Cortex of kidney (tissue), 1 donor: Measurements from ENCODE around the gene GABRA4.

ENCODE experiments used
- DNase-seq: peaks from one replicate; lab custom pipeline; 2025; lab: John Stamatoyannopoulos, UW

The GABRA4 gene

DNA sequence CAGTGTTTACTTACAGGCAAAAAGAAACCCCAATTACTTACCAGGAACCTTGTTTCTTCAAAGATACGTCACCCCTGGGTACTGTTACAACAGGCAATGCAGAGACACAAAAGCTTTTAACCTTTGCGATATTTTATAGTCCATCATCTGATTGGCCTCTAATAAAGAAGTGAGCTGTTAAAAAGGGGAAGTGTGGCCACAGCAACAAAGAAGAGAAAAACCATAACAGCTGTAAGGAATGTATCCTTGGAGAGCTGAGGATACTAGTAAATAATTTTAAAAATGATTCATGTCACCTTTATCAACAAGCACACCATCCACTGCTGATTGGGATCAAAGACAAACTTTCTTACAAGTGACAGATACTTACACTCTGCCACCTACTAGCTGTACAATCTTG, 14.1 kb downstream of the GABRA4 start:
- no peak for DNase-seq

DNA sequence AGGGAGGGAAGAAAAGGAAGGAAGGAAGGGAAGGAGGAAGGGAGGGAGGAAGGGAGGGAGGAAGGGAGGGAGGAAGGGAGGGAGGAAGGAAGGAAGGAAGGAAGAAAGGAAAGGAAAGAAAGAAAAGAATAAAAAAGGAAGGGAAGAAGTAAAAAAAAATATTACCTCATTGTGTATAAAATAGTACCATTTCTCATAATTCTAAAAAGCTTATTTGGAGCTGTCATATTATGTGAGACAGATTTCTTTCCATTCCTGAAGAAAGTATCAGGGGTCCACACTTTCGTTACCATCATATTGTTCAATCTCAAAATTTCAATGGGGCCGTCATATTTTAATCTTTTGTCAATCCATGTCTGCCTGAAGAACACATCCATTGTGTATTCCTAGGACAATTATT, 16.1 kb downstream of the GABRA4 start:
- DNase-seq, result no peak

DNA sequence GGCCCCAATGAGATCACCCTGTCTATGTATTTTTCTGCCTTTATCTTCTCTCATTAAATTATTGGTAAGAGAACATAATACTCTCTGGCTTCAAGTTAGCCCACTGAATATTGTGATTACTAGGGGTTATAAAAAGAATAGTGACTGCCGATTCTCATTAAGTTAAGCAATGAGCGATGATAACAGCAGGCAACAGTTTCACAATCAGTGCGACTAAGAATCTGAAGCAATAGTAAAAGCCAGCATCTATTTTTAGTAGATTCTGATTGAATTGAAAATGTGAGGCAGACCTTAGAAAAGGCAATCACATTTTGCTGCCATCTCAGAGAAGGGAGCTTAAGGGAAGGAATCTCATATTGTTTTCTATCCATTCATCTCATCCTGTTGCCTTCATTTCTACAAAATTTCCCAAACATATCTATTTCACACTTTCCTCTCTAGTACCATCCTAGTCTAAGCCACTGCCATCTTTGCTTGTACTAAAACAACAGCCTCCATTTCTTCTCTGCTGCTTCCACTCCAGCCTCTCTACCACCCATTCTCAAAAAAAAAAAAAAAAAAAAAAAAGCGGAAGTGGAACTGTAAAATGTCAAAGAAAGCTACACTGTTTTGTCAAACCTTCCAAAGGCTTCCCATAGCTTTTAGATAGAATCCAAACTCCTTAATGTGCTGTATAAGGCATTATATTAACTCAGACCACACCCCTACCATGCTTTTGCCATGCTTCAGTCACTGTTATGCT, 17.4 kb downstream of the GABRA4 start:
- no peak for DNase-seq

DNA sequence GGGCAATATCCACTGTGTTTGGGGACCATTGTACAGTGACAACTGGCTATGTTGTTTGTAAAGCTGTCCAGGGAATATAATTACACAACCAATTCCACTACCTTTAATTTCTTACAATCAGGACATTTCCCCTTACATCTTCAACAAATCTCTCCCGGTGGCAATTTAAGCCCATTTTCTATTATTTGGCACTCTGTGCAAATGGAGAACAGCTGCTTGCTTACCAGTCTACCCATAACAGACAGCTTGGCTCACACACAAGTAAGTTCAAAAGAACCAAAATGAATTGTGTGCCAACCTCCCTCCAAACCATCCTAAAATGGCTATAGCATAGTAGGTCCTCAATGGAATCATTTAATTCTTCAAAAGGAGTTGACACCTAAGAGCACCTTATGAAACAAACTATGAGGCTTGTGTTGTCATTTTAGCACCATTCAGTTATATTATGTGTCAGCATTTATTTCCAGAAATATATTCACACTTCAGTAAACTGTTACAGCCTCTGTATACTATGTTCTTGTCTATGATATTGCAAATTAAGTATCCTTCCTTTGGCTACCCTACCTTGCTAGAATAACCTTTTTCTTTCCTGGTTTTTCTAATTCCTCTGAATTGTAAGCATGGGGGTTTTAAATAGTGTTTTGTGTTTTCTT, 18.4 kb downstream of the GABRA4 start:
- no peak for DNase-seq

DNA sequence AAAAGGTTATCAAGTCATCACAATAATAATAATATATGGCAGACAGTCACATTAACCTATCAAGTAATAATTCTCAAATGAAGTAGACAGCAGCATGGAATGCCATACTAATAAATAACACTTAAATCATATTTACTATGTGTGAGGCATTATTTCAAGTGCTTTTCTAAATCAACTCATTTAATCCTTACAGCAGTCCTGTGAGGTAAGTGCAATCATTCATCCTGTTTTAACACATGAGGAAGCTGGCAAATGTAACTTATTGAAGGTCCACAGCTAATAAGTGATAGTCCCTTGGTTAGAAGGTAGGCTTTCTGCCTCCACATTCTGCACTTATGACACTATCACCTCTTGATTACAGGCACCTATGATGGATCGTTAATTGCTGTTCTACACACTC, 24.5 kb downstream of the GABRA4 start:
- DNase-seq, result no peak

DNA sequence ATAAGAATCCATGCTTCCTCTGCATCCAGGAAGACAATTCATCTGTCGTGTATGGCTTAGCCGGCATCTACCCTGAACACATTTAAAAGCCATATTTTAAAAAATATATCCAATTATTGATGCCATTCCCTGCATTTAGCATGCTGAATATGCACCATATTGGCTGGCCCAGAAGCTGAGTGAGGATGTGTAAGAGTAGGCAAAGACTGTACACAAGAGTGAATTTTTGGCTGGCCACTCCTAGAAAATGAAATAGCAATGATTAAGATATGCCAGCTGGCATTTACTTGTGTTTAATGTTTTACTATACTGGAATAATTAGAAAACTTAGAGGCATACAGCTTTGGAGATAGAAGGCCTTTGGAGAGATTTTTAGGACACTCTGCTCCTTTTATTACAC, 25.8 kb downstream of the GABRA4 start:
- no peak for DNase-seq

DNA sequence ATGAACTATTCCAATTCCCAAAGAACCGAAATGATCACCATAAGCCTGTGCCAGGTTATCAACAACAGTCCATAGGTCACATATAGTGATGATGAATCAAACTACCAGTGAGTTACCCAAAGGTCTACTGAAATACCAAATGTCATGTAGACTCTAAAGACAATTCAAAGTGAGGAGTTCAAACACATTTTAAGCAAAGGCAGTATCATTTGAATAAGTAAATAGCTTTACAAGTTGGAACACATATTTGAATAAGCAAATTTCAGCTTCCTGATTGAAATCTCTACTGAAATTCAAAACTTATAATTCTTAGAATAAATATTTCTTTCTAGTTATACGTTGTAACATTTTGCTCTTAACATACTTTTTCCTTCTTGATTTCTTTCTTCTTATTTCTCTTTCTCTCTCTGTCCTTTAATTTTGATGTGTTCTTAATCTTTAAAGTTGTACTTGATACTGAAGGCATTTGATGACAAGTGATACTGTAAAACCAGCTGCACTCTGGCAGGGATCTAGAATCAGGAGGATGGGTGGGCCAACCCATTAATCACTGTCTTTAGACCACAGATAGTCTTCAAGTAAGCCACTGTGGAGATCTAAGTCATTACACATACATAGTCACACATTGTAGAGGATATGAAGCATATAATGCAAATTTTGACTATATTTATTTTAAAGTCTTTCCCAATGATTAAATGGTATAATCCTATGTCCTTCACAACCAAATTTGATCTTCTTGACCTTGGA, 34.5 kb downstream of the GABRA4 start:
- DNase-seq, result no peak

DNA sequence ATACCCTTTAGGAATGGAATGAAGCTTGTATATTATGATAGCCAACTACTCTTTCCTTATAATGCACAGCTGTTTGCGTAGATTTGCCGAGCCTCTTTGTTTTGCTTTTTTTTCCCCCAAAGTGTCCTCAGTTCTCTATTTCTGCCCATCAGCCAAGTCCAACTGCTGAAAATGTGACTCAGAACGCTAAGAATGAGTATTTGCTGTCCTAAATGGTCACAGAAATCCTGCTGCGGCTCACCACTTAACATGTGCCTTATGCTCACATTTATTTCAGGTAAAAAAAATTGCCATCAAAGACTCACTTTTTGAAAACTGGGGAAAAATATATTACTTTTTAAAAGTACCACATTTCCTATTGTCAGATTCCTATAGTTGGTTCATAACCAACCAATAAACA, 36.9 kb downstream of the GABRA4 start:
- no peak for DNase-seq

DNA sequence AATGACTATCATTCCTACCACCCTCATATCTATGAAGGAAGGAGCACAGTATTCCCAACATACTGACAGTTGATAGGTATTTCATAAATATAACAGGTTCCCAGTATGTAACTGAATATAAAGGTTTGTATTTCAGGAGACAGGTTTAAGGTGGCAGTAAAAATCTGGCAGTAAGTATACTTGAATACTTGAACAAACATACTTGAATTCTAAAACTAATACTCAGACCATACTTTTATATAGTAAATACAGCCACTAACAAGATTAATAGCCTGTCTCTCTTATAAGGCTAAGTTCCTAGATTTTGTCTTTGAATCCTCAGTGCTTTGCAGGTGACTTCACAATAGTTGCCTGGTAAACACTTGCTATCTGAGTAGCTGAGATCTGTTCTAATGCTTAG, 37.8 kb downstream of the GABRA4 start:
- no peak for DNase-seq

DNA sequence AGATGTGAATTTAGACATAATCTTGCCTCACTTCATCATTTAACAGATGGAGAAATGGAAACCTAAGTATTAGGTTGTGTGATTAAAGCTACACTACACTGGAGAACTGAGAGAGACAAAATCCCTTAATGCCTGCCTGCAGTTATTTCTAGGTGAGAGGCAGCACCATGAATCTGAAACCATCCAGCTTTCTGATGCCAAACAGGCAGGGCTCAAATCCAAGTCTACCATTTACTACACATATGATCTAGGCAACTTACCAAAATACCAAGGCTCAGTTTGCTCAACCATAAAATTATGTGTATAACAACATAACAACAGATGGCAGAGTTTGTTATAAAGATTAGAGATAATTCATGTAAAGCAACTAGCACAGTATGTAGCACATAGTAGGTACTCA, 38.7 kb downstream of the GABRA4 start:
- no peak for DNase-seq

DNA sequence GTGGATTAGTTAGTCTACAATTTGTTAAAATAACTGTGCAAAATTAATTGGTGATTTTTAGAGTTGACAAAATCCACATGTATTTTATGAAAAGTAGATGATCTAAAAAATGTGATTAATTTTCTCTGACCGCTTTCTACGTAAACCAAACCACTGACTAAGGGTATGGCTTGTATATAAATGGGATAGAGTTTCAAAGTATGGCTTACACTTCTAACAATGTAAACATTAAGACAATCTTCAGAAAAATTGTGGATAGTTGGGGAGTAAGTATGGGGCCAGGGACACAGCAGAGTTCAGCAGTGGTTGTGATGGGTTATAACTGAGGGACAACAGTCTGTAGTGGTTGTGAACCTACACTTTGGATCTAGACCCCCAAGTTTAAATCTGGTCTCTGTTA, 39.8 kb downstream of the GABRA4 start:
- no peak for DNase-seq

DNA sequence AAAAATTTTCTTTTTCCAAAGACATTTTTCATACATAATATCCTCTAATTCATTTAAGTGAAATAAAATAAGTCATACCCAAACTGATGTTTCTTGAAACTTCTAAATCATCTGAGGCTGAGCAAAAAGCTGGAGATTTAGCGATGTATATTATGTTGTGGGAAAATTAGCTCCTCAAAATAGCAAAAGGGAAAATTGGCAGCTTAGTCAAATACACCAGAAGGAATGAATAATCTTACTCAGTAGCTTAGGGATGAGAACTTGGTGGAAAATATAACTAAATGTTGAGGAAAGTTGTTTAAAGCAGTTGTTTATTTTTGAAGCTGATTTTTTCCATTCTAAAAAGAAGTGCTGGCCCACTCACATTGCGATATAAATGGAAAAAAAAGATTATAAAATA, 40.9 kb downstream of the GABRA4 start:
- no peak for DNase-seq

DNA sequence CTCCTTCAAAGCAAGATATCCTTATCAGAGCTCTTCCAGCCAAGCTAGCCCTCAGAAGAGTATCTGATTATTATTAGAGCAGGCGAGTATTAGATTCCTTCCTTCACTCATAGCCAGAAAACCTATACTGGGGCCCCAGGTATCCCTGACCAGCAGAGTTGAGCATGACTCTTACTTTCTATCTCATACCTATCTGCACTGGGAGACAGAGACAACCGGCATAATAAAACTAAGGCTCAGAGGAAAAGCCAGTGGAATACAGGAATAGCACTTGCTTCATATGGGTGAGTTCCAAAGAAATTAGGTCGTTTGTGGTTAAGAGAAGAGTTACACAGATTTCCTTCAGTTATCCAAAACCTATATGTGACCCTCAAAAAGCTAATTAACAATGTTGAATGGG, 42.6 kb downstream of the GABRA4 start:
- DNase-seq, result no peak

DNA sequence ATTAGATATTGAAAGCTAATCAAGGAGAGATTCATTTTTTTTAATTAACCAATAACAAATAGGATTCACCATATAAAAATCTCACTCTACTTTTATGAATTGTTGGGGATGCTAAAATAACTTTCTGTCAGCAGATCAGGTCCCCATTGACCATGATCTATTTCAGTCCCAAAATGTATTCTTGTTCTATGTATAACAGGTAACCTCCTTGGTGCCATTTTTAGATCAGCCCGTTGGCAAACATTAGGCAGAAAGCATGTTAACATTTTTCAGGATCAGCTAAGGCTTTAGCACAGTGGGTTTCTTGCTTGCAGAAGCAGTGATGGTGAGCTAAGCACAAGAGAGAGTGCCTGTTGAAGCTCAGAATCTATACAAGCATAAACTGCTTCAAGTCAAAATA, 43.6 kb downstream of the GABRA4 start:
- no peak for DNase-seq

DNA sequence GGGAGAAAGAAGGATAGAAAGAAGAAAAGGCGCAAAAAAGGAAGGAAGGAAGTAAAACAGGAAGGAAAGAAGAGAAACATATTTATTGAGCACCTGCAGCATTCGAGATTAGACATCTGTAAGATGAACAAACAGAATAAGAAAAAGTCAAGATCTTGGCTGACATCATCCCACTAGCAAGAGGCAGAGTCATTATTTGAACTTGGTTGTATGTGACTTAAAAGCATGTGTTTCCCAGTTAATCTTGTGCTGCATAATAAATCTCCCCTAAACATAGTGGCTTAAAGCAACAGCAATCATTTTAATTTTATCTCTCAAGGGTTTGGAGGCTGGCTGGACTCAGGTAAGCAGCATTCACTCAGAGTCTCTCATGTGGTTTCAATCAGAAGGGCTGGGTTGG, 45.8 kb downstream of the GABRA4 start:
- no peak for DNase-seq

DNA sequence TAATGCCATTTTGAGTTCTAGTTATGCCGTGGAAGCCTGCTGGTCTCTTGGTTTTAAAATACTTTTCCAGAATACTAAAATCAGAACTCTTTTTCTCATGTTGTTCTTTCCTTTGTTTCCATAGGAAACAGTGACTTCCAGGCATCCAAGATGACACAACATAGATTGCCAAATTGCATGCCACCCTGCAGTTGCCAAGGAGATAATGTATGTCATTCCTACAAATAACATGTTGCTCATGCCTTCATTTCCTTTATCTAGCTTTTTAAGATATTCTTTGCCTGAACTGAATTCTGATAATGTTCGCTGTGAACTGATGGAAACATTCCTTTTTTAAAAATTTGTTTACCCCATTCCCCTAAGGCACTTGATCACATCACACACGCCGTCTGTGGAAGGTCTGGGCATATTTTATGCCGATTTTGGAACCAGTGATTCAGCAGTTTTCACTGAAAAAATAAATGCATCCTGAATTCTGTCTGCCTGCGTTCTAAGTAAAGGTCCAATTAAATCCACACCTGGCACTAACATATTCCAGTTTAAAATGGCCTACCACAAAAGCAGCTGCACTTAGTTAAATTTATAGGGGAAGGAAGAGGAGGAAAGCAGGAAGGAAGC, 46.4 kb downstream of the GABRA4 start:
- DNase-seq, result no peak

DNA sequence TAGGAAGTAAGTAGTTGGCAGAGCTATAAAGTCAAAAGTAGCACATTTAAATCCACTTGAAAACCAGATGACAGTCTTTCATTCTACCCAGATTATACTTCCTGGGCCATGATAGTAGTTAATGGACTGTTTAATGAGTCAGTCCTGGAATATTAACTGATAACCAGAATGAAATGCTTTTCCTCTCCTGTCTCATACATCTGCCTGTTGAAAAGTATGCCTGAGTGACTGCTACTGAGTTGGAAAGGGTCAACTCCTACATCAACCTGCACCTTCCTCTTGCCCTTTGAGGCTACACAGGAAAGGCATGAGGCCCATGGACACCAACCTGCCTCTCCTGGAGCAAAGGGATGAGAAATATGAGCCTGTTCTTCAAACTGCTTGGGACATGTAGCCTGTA, 48.3 kb downstream of the GABRA4 start:
- no peak for DNase-seq

DNA sequence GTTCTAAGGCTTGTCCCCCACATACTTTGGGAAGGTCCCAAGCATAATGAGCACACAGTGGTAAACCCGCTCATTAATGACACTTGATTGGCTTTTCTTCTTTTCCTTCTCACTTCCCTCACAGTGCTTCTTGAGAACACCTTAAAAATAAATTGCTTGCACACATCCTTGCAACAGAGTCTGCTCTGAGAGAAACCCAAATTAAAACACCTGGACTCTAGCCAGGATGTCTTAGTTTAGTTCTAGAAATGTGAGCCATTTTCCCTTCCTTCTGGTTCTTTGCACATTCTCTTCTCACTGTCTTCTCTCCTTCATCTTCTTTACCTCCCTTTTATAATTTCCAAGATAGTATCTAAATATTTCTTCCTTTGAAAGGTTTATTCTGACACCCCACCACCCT, 49.0 kb downstream of the GABRA4 start:
- DNase-seq, result no peak

DNA sequence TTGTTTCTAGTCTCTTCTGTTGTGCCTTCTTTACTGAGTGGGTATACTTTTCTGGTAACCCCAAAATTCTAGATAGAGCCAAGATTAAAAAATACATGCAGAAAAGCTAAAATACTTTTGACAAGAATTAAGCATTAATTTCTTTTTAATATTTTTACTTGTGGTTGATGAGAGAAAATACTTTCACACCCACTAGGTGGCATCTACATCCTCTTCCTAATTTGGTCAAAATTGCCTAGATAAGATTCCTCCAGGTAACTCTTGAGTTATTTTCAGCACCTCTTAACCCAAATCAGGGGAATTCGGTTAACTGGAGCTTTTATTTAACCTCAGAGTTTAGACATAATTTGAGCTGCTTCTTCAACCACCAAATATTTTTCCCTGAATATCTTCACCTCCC, 55.9 kb downstream of the GABRA4 start:
- DNase-seq, result no peak

DNA sequence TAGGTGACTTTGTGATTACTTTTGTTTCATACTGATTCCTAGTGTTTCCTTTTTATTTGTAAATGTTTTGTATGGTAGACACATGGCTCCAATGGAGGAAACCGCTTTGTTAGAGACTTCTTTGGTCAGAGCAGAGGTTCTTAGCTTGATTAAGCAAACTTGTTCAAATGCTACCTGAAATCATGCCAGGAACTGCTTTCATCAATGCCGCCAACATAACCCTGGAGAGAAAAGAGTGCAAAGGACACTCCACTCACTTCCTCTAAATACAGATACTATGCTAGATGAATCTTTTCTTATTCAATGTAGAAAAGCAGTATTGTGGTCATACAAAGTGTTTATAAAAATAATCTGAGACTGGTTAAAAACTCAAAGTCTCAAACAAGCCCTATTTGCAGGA, 58.7 kb downstream of the GABRA4 start:
- DNase-seq, result no peak

DNA sequence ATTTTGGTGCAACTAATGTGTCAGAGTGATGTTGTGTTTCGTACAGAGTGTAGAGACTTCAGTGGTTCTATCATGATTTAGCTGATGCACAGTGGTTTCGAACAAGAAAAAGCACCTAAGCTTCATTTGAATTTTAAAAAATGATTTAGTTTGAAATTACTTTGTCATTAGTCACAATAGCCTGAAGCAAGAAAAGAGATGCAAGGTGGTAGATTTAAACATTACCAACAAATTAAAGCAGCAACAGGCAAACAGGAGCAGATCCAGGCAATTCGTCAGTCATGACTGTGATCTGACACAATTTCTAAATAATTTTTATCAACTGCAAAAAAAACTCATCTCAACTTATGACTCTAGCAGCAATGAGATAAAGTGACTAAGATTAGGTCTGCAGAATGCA, 59.7 kb downstream of the GABRA4 start:
- no peak for DNase-seq

DNA sequence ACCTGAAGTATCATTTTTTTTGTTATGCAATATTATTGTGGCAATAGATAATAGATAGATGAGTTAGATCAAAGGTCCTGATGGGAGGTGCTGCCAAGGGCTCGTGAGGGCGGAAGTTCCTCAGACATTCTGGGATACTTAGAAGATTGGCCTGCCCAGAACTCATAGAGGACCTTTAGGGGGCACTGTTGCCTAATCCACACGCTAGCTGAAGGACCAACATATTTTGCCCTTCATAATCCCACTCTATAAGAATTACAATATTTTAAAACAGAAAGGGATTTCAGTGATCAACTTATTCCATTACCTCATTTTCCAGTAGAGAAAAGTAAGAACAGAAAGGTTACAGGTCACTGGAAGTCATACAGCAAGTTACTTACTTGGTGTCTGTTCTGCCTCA, 61.4 kb downstream of the GABRA4 start:
- no peak for DNase-seq

DNA sequence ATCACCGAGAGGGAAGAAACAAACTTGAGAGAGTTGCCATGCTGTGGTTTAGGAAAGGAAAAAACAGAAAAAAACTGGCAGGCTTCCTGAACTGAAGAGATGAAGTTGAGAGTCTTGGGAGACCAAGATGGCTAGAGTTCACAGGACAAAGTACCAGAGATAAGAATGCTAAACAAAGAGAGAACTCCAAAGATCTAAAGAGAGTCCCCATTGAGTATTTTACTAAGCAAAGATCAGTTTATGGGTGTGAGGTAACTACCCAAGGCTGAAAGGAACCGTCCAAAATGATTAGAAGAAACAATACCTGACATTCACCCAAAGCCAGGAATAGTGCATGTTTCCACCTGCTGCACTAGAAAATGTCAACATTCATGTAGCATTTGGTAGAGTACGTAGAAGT, 62.5 kb downstream of the GABRA4 start:
- DNase-seq, result no peak
